Natural killer cell (primary cell): ENCODE measurements around the gene GRIFIN. TPM values are rescaled to one million over a fixed set of nuclear protein-coding genes. Genes with fewer than 3 reads are reported as not detected.
A peak's percentile ranks its signal among the peaks of the same experiment; 100 is the strongest.

Source experiments
- ATAC-seq, 3 donors: fragments of 150-1000 bp in 2 of 3; fragments of 200-7000 bp in 1 of 3; cut with Tn5 transposase; 1 replicate in 1 of 3; 2 replicates in 2 of 3; pipeline ENCODE4 v1.10.0; 2021; ENCODE audit warnings: mild to moderate bottlenecking in 2 of 3, moderate library complexity in 2 of 3
- DNase-seq, 2 donors: peaks; one replicate each; pipeline versions ENCODE4 v3.0.0 to v3.0.0-alpha.2; 2013 to 2021; ENCODE audit warnings: mixed read lengths in 1 of 2
- H3K27ac ChIP-seq: one replicate; pipeline ENCODE4 v1.5.1; 2013; ENCODE audit warnings: mild to moderate bottlenecking, low read length
- H3K27me3 ChIP-seq: one replicate; pipeline ENCODE4 v1.6.1; 2013; ENCODE audit warnings: low read length; ENCODE audit not compliant: control insufficient read depth, insufficient read depth
- H3K36me3 ChIP-seq: one replicate; pipeline ENCODE4 v1.6.1; 2013; ENCODE audit warnings: low read length; ENCODE audit not compliant: control insufficient read depth, insufficient read depth
- H3K4me1 ChIP-seq: one replicate; pipeline ENCODE4 v1.6.1; 2013; ENCODE audit warnings: low read length; ENCODE audit not compliant: control insufficient read depth, insufficient read depth
- H3K4me3 ChIP-seq: one replicate; pipeline ENCODE4 v1.5.1; 2013; ENCODE audit warnings: low read length
- H3K9me3 ChIP-seq: one replicate; pipeline ENCODE4 v1.6.1; 2013; ENCODE audit warnings: low read length; ENCODE audit not compliant: control insufficient read depth, insufficient read depth
- H3K27ac Mint-ChIP-seq, 2 donors: one replicate each; pipeline ENCODE4 v1.8.0; 2022; ENCODE audit warnings: mild to moderate bottlenecking in 2 of 2, mixed read lengths in 2 of 2, moderate library complexity in 1 of 2
- H3K27me3 Mint-ChIP-seq, 2 donors: one replicate each; pipeline ENCODE4 v1.8.0; 2022; ENCODE audit warnings: low read depth in 2 of 2, mixed read lengths in 2 of 2
- H3K36me3 Mint-ChIP-seq: one replicate; pipeline ENCODE4 v1.8.0; 2022; ENCODE audit warnings: mixed read lengths
- H3K4me1 Mint-ChIP-seq, 2 donors: one replicate each; pipeline ENCODE4 v1.8.0; 2022; ENCODE audit warnings: mixed read lengths in 2 of 2
- H3K4me3 Mint-ChIP-seq: one replicate; pipeline ENCODE4 v1.8.0; 2022; ENCODE audit warnings: mild to moderate bottlenecking, moderate library complexity, mixed read lengths
- H3K9me3 Mint-ChIP-seq, 2 donors: one replicate each; pipeline ENCODE4 v1.8.0; 2022; ENCODE audit warnings: mixed read lengths in 2 of 2
- WGBS: methylation state at CpG from one replicate; pipeline ENCODE4 v1.1.7; 2013; ENCODE audit warnings: missing lambda C conversion rate; ENCODE audit not compliant: insufficient coverage; 5-methylcytosine and 5-hydroxymethylcytosine counted together
- intact Hi-C: fragments of 100-400 bp; cut with micrococcal nuclease; formaldehyde crosslinking; loops from one replicate; pipeline ENCODE4 v1.14.2; 2022
- total RNA-seq, 4 donors: library from RNA; stranded (reverse); fragments of 120-200 nt in 1 of 4; gene quantifications; one replicate each; pipeline versions ENCODE4 v1.2.3 to v1.2.4, GENCODE V29; 2013 to 2022
- TF ChIP-seq, protein P1 (sequence below): fragments of 200-600 bp; IDR thresholded peaks from one replicate; pipeline ENCODE4 v1.8.0; 2022; ENCODE audit warnings: antibody characterized with exemption

Gene GRIFIN, protein sequence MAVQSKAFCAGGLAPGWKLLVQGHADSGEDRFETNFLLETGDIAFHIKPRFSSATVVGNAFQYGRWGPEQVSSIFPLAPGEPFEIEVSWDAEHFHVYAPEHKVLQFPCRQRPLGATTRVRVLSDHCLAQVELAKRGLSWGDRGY
- total RNA-seq: not detected
- total RNA-seq (2013): not detected

- no peak within 1 kb of the TSS for H3K4me3 ChIP-seq
- H3K9me3 ChIP-seq: no peaks in the 10 kb centered on the region
- no peak for ATAC-seq
- intact Hi-C loops: loop anchor here (5.0 kb wide), 3 partner anchors 46 to 206 kb away; partner anchors contain the start of genes BRAT1 and IQCE
- H3K36me3 ChIP-seq: no peaks in the 10 kb centered on the region
- no peaks in the 10 kb centered on the region for H3K27me3 ChIP-seq
- Mint-ChIP-seq H3K27ac (no peak within 1 kb of the TSS), H3K36me3 (no peaks in the 10 kb centered on the region), H3K27me3 (peaks cover 0 to 3% of the 10 kb centered on the region in 2 donors), H3K9me3 (no peaks in the 10 kb centered on the region), H3K4me1 (peaks cover 0 to 18% of the 10 kb centered on the region in 2 donors), H3K4me3 (peak within 1 kb of the TSS; percentile 13)
- 73% methylated on average over 7 of the region's 16 CpGs for WGBS
- H3K4me1 ChIP-seq: peaks cover 19% of the 10 kb centered on the region
- no peak within 1 kb of the TSS for H3K27ac ChIP-seq
- DNase-seq: no peak
- TF ChIP-seq, protein P1, sequence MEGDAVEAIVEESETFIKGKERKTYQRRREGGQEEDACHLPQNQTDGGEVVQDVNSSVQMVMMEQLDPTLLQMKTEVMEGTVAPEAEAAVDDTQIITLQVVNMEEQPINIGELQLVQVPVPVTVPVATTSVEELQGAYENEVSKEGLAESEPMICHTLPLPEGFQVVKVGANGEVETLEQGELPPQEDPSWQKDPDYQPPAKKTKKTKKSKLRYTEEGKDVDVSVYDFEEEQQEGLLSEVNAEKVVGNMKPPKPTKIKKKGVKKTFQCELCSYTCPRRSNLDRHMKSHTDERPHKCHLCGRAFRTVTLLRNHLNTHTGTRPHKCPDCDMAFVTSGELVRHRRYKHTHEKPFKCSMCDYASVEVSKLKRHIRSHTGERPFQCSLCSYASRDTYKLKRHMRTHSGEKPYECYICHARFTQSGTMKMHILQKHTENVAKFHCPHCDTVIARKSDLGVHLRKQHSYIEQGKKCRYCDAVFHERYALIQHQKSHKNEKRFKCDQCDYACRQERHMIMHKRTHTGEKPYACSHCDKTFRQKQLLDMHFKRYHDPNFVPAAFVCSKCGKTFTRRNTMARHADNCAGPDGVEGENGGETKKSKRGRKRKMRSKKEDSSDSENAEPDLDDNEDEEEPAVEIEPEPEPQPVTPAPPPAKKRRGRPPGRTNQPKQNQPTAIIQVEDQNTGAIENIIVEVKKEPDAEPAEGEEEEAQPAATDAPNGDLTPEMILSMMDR: no peak
These were observed at the start of gene GRIFIN for GRCh38 chr7:2476298-2476697. Gene GRIFIN (minus strand): TSS chr7:2476398. CDS start chr7:2476383, 15 bp downstream.

GRCh38 chr7:2524808-2525657 is 48.8 kb upstream of the GRIFIN start:
- H3K36me3 Mint-ChIP-seq: no peaks in the 10 kb centered on the region
- ATAC-seq: no peak
- Histone ChIP-seq H3K27ac (no peak overlapping the region), H3K4me3 (no peak overlapping the region), H3K36me3 (peaks cover 43% of the 10 kb centered on the region), H3K9me3 (no peaks in the 10 kb centered on the region), H3K4me1 (peaks cover 88% of the 10 kb centered on the region), H3K27me3 (no peaks in the 10 kb centered on the region)
- H3K9me3 Mint-ChIP-seq: no peaks in the 10 kb centered on the region
- peaks cover 36 to 61% of the 10 kb centered on the region in 2 donors for H3K4me1 Mint-ChIP-seq
- TF ChIP-seq, protein P1: no peak
- WGBS: 86% methylated on average over 52 of the region's 53 CpGs
- no peaks in the 10 kb centered on the region for H3K27me3 Mint-ChIP-seq
- DNase-seq: no peak
- intact Hi-C loops: loop anchor here (5.0 to 10.0 kb wide), 4 partner anchors 48 to 1618 kb away; partner anchors contain the start of genes GRIFIN and TTYH3
- H3K27ac Mint-ChIP-seq: peak overlapping the region; percentile 90 to 97
- no peak overlapping the region for H3K4me3 Mint-ChIP-seq

- TF ChIP-seq, protein P1: no peak
- Histone ChIP-seq H3K27me3 (no peaks in the 10 kb centered on the region), H3K27ac (peak overlapping the region; percentile 41), H3K9me3 (no peaks in the 10 kb centered on the region), H3K4me3 (no peak overlapping the region), H3K36me3 (peaks cover 43% of the 10 kb centered on the region), H3K4me1 (peaks cover 80% of the 10 kb centered on the region)
- Mint-ChIP-seq H3K36me3 (no peaks in the 10 kb centered on the region), H3K27ac (peak overlapping the region; percentile 94 to 97), H3K4me1 (peaks cover 36 to 52% of the 10 kb centered on the region in 2 donors), H3K9me3 (no peaks in the 10 kb centered on the region), H3K27me3 (no peaks in the 10 kb centered on the region), H3K4me3 (peak overlapping the region; percentile 92)
- 60% methylated on average over 51 of the region's 51 CpGs for WGBS
- no peak for ATAC-seq
- intact Hi-C loops: loop anchor here (2.0 to 10.0 kb wide), 5 partner anchors 31 to 1617 kb away; partner anchors contain the start of genes BRAT1, GRIFIN and TTYH3
- DNase-seq: peak in 1 of 2 donors; percentile 34
These were observed 48.0 kb upstream of the GRIFIN start for GRCh38 chr7:2523941-2524807.
